DMS 273 treated with DMSO at 0.1 percent for 48 hours (cell line): Measurements from ENCODE around the gene MEF2B.
"Not testable (repeated sequence)": the region's sequence is repeated elsewhere in the genome, so short reads cannot be mapped to it uniquely, and the experiment has no call there.

ENCODE experiments used
- DNase-seq: peaks from one replicate; lab custom pipeline; 2025; lab: John Stamatoyannopoulos, UW

The MEF2B gene

DNA sequence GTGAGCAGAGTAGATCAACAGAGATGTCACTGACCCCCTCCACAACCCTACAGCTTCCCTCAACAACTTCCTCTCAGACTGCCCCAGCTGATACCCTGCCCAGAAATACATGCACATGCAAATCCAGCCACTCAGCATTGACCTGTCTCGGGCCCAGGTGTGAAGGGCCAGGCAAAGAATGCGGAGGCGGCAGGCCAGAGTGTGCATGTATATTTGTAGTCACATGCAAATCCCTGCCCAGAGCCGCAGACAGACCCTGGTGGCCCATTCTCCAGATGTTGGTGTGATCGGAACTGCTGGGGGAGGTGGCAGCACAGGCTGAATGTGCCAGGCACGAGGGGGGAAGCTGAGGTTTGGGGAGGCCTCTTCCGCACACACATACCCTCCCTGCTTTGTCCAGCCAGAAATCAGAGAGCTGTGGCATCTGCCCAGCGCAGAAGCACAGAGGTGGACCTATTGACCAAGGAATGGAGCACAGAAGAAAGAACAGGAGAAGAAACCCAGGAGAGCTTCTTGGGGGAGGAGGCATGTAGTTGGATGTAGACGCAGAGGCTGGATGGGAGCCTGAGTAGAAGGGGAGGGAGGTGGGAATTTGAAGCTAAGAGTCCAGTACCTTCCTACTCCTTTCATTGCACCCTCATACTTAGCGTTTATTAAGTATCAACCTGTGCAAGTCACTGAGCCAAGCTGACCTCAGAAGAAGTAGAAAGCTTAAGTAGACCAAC lies 14.4 kb downstream of the MEF2B start:
- no peak for DNase-seq

DNA sequence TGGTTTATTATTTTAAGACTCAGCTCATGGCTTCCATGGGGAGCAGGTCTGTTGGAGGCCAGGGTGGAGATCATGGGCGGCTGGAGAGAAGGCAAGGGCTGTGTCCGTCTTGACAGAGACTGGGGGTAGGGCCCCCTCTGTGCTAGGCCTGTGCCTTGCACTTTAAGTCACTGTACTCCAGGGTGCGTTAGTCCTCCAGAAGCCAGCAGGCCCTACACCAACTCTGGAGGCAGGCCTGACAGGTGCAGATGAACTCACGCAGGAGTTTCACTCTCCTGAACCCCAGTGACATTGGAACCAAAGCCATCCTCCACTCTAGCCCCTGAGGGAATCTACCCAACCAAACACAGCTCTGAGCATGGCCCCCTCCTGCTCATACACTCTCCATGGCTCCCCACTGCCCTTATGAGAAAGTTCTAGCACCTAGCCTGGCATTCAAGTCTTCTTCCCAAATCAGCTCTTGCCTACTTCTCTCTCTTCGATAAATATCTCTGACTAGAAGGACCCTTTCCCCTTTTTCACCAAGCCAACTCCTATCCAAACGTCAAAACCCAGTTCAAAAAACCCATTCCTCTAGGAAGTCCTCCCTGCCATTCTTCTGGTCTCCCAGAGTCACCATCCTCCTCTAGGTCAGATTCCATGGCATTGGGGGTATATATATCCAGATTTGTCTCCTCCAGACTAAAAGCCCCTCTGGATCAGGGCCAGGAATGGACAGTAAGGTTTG lies 15.1 kb downstream of the MEF2B start:
- no peak for DNase-seq

DNA sequence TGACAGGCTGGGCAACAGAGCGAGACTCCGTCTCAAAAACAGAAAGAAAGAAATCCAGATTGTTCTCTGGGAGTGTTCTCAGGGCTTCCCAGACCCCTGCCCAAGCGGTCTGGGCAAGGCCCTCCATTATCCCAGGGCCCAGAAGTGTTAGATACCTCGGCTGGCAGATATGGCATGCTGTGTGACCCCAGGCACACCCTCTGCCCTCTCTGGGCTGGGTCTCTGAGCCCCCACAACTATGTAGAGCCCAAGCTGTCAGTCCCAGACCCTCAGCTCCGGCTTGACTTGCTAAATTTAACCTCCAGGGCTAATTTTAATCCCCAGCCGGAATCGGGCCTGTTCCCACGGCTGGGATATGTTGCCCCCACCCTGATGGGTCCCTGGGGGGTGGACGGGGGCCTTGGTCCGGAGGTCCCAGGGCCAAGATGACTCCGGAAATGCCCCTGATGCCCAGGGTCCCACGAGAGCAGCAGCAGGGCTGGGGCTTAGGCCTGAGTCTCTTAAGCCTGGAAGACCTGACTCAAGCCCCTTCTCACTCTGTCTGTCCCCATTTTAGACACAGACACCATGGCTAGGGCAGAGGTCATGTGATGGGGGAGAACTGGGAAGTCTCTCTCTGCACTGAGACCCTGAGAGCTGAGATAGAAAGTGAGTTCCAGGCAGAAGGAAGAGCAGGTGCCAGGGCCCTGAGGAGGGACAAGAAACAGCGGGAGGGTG lies 17.2 kb downstream of the MEF2B start:
- DNase-seq = no peak

DNA sequence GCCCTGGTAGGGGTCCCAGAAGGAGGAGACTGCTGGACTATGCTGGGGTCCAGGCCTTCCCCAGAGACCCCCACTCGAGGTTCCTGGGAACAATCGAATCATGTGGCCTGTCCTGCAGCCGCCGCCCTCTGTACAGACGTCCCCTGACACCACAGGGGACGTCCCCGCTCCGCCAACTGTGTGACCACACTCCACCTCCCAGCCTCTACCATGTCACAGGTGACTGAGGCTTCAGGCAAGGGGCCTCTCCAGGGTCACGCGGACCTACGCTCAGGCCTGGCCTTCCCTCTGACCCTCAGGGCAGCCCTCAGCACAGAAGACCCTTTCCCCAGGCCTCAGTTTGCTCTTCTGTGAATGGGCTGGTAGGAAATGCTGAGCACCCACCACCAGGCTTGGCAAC lies 18.6 kb downstream of the MEF2B start:
- no peak for DNase-seq

DNA sequence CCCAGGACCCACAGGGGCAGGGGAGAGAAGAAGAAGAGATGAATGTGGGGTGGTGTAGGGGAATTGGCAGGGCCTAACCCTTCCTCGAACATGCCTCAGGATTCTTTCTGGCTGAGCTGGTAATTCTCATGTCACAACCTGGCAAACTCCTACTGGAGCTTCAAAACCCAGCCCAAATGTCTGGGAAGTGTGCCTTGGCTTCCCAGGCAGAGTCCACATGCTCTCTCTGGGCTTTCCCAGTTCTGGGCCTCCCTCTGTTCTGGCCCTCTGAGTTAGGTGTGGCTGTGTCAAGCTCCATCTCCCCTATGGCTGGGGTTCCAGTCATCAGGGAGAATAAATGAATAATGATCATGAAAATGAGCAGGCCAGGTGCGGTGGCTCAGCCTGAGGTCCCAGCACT lies 20.6 kb downstream of the MEF2B start:
- DNase-seq = no peak

DNA sequence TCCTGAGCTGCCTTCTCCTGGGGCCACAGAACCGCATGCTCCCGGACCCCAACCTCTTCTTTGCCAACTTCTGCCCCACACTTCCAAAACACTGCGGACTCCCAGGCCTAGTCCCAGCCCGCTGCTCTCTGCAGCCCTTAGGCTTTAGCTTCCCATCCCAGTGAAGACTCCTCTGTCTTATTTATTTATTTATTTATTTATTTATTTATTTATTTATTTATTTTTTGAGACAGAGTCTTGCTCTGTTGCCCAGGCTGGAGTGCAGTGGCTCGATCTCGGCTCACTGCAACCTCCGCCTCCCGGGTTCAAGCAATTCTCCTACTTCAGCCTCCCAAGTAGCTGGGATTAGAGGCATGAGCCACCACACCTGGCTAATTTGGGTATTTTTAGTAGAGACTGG lies 21.6 kb downstream of the MEF2B start:
- not testable (repeated sequence) for DNase-seq

DNA sequence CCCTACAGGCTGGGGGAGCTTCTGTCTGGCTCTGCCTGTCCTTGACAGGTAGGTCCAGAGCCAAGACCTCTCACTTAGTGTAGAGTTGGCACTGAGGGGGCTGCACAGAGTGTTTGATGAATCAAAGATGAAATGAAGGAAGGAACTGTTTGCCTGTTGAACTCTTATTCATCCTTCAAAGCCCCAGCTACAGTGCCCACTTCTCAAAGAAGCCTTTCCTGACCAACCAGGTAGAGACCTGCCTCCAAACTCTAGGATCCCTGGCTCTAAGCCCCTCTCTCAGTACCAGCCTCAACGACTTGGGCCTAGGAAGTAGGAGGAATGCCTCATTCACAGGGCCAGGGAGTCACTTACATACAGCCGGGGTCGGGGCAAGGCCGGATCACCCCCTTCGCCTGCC lies 22.7 kb downstream of the MEF2B start:
- no peak for DNase-seq

DNA sequence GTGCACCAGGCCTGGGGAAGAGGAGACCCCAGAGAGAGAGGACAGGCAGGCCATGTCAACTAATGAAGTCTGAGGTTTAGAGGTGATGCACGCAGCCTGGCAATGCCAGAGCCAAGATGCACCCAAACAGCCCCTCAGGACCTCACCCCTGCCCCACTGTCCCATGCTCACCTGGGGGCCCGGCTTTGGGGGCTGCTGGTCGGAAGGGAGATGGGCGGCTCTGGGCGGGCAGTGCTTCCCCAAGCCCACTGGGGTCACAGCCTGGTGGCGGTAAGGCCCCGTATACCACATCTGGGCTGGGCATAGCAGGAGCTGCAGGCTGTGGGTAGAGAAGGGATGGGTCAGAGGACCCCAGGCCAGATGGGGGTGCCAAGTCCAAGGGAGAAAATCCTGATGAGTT lies 23.2 kb downstream of the MEF2B start:
- DNase-seq = no peak

DNA sequence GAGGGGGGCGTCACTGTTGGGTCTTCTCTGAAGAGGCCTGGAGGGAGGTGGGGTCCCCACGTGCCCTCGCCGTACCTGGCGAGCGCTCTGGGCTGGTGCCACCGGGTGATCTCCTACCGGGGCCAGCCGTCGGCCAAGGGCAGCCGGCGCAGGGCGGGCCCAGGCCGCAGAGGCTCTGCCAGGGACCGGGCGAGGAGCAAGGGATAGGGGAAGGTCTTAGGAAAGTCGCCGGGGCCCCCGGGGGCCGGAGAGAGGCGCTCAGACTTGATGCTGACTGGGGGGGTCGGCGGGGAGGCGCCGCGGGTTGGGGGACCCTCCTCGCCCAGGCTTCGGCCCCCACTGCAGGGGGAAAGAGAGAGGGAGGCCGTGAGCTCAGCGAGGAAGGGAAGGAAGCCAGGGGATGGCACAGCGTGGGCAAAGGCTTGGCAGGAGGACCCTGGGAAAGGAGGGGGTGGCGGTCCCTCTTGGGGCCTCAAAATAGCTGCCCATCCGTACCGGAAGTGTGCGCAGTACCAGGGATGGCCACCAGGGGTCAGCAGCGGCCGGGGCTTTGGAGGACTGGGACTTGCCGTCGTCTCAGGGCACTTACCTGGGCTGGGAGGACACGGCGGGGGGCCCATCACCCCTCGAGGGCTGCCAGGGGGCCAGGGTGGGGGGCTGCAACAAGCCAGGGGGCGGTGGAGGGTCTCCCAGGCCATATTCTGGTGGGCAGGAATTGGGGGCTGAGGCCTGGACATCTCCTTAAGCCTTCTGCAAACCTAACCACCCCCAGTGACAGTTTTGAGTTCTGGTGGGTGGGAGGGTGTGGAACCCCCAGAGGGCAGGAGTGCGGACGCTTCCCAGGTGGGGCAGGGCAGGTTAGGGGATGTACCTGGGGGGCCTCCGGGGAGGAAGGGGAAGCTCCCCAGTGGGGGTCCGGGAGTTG lies 24.1 kb downstream of the MEF2B start:
- DNase-seq = peak; percentile 7

DNA sequence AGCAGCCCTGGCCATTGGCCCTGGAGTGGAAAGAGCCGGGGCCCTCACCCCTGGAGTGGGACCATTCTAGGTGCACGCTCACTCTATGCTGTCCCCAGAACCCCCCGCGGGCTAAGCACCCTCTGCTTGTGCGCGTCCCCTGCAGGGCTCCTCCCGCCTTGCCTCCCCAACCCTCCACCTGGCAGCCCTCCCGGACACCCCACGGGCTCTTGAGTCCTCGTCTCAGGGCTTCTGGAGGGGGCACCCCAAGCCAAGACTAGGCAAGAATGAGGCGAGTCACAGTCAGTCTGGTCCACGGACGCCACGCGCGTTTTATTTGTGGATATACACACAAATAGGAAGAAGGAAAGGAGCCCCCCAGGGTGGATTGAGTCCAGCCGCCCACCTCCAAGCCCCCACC lies 24.8 kb downstream of the MEF2B start:
- DNase-seq = no peak

DNA sequence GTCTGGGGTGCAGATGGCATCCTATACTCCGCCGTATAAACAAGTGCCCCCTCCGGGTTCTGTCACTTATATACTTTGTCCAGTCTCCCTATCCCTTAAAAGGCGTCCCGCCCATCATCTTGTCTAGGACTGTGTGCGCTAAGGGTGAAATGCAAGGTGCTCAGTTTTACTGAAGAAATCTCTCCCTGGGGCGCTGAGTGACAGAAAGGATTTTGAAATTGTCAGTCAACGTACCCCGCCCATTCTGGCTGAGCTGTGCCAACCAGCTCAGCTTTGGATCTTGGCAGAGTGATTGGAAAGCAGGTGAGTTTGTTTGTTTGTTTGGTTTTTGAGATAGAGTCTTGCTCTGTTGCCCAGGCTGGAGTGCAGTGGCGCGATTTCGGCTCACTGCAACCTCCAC lies 27.7 kb downstream of the MEF2B start:
- no peak for DNase-seq

DNA sequence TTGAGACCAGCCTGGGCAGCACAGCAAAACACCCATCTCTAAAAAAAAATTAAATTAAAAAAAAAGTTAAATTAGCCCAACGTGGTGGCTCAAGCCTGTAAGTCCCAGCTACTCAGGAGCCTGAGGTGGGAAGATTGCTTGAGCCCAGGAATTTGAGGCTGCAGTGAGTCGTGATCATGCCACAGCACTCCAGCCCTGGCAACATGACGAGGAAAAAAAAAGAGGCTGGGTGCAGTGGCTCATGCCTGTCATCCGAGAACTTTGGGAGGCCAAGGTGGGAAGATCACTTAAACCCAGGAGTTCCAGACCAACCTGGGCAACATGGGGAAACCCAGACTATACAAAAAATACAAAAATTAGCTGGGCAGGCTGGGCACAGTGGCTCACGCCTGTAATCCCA lies 29.6 kb downstream of the MEF2B start:
- no peak for DNase-seq

DNA sequence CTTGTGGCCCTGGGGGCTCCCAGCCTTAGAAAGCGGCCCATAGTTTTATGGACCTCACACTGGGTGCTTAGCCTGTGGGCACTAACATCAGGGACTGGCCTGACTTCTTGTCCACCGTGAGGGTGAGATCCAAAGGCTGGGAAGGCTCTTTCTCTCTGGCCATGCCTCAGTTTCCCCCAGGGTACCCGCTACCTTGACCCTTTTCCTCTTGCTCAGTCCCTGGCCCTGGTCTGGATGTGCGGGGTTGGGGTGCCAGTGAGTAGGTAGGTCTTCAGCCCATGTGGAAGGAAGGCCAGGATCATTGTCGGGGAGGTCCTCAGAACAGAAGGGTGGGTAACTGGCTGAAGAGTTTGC lies 30.2 kb downstream of the MEF2B start:
- DNase-seq = no peak

DNA sequence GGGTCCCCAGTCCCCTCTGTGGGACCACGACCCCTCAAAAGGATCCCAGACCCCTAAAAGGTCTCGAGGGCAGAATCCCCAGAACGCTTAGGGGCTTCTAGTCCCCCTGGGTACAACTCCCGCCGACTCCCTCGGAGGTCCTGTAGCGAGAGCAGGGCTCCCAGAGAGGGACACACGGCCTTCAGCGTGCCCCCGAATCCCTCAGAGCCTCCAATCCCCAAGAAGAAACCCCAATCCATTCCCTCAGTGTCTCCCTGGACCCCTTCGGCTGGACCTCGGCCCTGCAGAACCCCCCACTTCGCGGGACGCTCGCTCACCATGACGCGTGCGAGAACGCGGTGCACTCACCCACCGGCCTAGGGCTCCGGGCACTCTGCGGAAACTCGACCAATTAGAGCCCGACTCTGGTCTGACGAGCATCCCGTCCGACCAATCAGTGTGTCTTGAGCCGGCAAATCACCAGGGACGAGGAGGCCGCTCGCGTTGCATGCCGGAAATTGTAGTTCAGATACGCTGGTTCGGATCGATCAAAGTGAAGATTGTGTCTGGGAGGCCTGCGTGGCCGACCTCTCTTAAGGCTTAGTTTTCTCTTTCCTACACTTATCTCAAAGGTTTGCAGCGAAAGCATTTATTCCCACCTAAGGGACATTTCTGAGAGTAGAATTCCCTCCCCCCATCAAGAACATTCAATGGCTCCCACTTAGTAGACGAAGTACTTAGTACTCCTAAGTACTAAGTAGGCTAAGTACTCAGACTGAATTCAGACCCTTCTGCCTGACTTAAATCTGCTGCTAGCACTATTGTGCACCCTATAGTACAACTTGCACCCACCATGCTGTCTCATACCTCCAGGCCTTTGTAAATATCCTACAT lies 31.7 kb downstream of the MEF2B start, which contains the start of gene TMEM161A:
Gene TMEM161A (minus strand): TSS at position 370 of the 873 bp plus-strand sequence. CDS start 50 bp downstream, at position 320.
- peak; percentile 95 for DNase-seq

DNA sequence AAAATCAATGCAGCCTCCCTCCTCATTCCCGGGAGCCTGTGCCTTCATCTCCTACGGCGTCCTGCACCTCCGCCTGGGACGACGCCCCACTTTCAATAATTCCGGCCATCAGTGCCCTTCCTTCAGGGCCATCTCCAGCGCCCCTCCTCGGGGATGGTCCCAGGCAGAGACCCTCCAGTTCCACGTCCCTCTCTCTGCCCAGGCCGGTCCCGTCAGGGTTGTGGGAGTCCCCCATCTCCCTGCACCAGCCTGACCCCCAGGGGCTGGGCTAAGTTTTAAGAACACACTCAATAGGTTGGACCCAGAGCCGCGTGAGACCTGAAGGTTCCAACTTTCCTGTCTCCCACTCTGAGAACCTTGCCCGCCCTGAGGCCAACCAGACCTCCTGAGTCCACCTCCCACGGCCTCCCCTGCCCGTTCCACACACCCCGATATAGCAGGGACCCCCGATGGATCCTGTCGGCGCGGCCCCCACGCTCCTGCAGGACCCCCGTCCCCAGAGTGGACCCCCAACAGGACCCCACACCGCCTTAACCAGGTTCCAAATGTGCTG lies 32.4 kb downstream of the MEF2B start:
- no peak for DNase-seq

DNA sequence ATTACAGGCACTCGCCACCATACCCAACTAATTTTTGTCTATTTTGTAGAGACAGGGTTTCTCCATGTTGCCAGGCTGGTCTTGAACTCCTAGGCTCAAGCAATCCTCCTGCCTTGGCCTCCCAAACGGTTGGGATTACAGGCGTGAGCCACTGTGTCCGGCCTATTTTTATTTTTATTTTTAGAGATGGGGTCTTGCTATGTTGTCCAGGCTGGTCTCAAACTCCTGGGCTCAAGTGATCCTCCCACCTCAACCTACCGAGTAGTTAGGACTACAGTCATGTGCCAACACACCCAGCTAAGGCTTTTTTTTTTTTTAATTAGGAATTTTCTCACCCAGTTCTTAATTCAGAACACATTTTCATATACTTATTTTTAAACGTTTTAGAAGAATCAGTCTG lies 34.4 kb downstream of the MEF2B start:
- not testable (repeated sequence) for DNase-seq

DNA sequence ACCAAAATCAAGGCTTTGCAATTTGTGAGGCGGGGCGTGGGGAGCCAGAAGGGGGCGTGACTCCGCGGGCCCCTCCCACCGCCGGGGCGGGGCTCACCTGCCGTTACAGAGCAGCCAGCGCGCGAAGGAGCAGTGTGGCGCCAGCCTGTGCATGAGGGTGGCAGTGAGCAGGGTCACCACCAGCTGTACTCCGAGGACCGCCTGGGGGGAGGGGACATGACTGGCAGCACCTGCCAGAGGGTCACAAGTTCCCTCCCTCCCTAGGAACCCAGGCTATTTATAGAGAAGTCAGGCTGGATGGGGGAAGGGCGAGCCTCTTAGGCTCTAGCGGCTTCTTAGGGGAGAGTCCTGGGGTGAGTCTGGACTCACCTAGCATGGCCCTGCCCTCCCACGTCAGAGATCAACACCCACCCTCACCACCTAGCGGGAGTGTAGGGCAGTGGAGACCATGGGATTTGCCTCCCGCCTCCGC lies 35.3 kb downstream of the MEF2B start:
- DNase-seq = no peak

DNA sequence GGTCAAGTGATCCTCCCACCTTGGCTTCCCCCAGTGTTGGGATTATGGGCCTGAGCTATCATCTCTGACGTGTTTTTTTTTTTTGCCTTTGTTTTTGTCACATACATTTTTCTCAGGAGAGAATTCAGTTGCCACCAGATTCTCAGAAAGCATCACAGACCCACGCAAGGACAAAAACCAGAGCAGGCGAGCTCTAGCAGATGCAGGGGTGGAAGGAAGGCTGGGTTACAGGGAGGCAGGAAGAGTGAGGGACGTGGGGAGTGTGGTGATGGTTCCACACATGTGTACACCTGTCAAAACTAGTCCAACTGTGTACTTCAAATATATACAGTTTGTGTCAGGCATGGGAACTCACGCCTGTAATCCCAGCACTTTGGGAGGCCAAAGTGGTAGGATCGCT lies 36.1 kb downstream of the MEF2B start:
- no peak for DNase-seq

DNA sequence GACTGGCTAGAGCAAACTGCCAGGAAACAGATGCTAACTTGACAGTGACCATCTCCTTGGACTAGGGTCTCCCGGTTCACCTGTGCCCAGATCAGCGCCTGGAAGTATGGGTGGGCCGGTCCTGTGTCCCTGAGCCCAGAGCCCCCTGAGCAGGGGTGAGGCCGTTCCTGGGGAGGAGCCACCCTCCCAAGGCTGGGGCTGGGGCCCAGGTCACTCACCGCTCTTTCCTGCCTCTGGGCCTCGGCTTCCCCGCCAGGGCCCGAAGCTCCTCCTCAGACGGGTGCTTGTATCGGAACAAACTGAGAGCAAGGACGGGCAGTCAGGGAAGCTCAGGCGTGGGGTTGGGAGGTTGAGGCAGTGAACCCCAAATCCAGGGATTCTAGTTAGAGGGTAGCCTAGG lies 37.2 kb downstream of the MEF2B start:
- DNase-seq = no peak

DNA sequence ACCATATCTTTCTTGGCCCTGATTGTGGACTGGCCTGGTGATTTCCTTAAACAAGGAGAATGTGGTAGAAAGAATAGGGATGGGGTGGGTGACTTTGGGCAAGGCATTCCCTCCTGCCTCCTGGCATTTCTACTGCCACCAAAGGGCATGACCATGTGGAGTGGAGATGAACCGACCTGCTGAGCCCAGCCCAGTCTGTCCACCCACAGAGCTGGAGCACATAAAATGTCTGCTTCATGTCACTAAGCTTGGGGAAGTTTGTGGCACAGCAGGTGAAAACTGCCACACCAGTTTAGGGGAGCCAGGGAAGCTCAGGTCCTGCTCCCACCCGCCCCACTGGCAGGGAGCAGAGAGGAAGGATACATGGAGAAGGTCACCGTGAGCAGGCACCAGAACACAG lies 38.1 kb downstream of the MEF2B start:
- DNase-seq = no peak

DNA sequence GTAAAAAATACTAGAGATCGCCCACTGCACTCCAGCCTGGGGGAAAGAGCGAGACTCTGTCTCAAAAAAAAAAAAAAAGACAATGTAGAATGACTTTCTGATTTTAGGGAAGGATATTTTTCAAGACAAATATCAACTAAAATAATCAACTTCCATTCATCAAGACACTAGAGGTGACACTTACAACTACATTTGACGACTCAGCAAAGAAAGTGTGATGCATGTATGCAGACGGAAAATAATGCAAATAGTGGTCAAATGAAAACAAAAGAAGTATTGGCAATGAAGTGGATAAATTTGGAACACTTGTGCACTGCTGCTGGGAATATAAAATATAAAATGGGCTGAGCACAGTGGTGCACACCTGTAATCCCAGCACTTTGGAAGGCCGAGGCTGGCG lies 44.0 kb downstream of the MEF2B start:
- no peak for DNase-seq
